Parathyroid adenoma (tissue), 2 donors: ENCODE data around the gene CDH4.

Experiments
- H2AFZ ChIP-seq: fragments of 300-600 bp; sonication (generic); one replicate; pipeline ENCODE4 v1.7.0; 2017; ENCODE audit warnings: antibody characterized with exemption, mild to moderate bottlenecking
- H3K27ac ChIP-seq: fragments of 300-600 bp; sonication (generic); one replicate; pipeline ENCODE4 v1.7.0; 2017
- H3K27me3 ChIP-seq: fragments of 300-600 bp; sonication (generic); one replicate; pipeline ENCODE4 v1.7.0; 2017; ENCODE audit warnings: low read length; ENCODE audit not compliant: control insufficient read depth, insufficient read depth
- H3K36me3 ChIP-seq: fragments of 300-600 bp; sonication (generic); one replicate; pipeline ENCODE4 v1.7.0; 2017; ENCODE audit warnings: low read length; ENCODE audit not compliant: control insufficient read depth, insufficient read depth
- H3K4me1 ChIP-seq: fragments of 300-600 bp; sonication (generic); one replicate; pipeline ENCODE4 v1.7.0; 2017; ENCODE audit warnings: control low read depth
- H3K4me2 ChIP-seq: fragments of 300-600 bp; sonication (generic); one replicate; pipeline ENCODE4 v1.7.0; 2017; ENCODE audit warnings: low read length
- H3K4me3 ChIP-seq: fragments of 300-600 bp; sonication (generic); one replicate; pipeline ENCODE4 v1.7.0; 2017; ENCODE audit warnings: low read depth, low read length
- H3K79me2 ChIP-seq: fragments of 300-600 bp; sonication (generic); one replicate; pipeline ENCODE4 v1.7.0; 2017; ENCODE audit warnings: control low read depth
- H3K9ac ChIP-seq: fragments of 300-600 bp; sonication (generic); one replicate; pipeline ENCODE4 v1.7.0; 2017; ENCODE audit warnings: mild to moderate bottlenecking
- H3K9me3 ChIP-seq: fragments of 300-600 bp; sonication (generic); one replicate; pipeline ENCODE4 v1.7.0; 2017; ENCODE audit warnings: low read length; ENCODE audit not compliant: control insufficient read depth
- TF ChIP-seq, protein P1 (sequence below): fragments of 300-600 bp; sonication (generic); IDR thresholded peaks from one replicate; pipeline ENCODE4 v1.7.0; 2017; ENCODE audit warnings: antibody characterized with exemption, mild to moderate bottlenecking
- donor health status: primary hyperparathyroidism.

The CDH4 gene

DNA sequence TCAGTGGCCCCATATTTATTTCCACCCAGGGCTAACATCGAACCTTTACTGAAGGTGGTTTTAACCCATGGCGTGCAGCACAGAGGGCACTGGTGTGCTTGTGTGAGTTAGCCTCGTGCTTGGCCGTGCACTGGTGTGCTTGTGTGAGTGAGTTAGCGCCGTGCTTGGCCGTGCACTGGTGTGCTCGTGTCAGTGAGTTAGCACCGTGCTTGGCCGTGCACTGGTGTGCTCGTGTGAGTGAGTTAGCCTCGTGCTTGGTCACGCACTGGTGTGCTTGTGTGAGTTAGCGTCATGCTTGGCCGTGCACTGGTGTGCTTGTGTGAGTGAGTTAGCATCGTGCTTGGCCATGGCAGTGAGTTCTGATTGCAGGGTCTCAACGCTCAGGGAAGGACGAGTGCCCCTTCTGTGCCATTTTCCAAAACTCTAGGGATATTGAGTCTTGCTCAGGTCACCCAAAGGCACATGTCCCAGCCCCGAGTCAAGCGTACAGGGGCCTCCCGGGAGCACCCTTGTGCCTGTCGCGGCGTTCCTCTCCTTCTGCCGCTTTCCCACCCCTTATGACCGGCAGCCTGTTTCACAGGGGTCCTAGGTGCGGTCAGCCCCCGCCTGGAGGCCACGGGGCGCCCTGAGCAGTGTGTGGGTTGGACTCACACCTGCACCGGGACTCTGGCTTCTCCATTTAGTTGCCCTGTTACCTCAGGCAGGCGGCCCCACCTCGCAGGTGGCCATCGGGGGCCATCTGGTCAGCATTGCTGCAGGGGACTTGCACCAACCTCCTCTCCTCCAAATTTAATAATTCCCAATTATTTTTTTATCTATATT lies 399.1 kb downstream of the CDH4 start:
- Histone ChIP-seq H3K9ac (no peak overlapping the region), H3K4me1 (no peaks in the 10 kb centered on the region), H3K27me3 (no peaks in the 10 kb centered on the region), H3K36me3 (no peaks in the 10 kb centered on the region), H3K4me2 (no peak overlapping the region), H3K9me3 (no peaks in the 10 kb centered on the region), H3K79me2 (no peaks in the 10 kb centered on the region), H3K27ac (no peak overlapping the region), H3K4me3 (no peak overlapping the region), H2AFZ (no peak overlapping the region)
- TF ChIP-seq, protein P1, sequence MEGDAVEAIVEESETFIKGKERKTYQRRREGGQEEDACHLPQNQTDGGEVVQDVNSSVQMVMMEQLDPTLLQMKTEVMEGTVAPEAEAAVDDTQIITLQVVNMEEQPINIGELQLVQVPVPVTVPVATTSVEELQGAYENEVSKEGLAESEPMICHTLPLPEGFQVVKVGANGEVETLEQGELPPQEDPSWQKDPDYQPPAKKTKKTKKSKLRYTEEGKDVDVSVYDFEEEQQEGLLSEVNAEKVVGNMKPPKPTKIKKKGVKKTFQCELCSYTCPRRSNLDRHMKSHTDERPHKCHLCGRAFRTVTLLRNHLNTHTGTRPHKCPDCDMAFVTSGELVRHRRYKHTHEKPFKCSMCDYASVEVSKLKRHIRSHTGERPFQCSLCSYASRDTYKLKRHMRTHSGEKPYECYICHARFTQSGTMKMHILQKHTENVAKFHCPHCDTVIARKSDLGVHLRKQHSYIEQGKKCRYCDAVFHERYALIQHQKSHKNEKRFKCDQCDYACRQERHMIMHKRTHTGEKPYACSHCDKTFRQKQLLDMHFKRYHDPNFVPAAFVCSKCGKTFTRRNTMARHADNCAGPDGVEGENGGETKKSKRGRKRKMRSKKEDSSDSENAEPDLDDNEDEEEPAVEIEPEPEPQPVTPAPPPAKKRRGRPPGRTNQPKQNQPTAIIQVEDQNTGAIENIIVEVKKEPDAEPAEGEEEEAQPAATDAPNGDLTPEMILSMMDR = no peak

DNA sequence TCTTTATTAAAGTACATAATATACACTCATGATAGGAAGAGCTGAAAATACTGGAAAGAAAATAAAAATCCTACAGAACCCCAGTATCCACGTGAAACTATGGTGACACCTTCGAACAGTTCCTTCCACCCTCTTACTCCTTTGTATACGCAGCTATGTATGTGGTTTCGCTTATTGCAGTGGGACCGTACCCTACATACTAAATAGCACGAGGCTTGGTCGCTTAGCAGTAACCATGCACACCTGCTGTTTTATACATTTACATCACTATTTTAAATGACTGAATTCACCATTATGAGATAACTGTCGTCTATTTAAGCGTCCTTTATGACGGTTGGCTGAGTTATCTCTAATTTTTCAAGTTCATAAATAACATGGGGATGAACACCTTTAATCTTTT lies 400.1 kb downstream of the CDH4 start:
- Histone ChIP-seq H3K27ac (no peak overlapping the region), H3K4me3 (no peak overlapping the region), H3K36me3 (no peaks in the 10 kb centered on the region), H3K4me2 (no peak overlapping the region), H3K27me3 (no peaks in the 10 kb centered on the region), H3K9me3 (no peaks in the 10 kb centered on the region), H3K4me1 (no peaks in the 10 kb centered on the region), H3K9ac (no peak overlapping the region), H2AFZ (no peak overlapping the region), H3K79me2 (no peaks in the 10 kb centered on the region)
- TF ChIP-seq, protein P1 = no peak

DNA sequence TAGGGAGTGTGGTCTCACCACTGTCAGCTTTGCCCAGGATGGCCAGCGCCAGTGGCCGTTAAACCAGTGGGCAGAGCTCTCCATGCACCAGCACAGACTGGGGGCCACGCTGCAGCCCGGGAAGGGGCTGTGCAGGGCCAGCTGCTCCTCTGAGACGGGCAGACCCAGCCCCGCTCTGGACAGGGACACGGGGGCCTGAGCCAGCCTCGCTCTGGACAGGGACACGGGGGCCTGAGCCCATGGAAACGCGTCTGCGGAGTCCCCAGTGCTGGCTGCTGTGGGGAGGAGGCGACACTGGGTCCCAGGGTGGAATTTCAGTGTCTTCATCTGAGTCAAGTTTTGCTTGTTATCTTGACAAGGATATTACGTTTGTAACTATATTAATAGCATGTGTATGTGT lies 402.7 kb downstream of the CDH4 start:
- TF ChIP-seq, protein P1 = no peak
- H3K36me3 ChIP-seq = no peaks in the 10 kb centered on the region

DNA sequence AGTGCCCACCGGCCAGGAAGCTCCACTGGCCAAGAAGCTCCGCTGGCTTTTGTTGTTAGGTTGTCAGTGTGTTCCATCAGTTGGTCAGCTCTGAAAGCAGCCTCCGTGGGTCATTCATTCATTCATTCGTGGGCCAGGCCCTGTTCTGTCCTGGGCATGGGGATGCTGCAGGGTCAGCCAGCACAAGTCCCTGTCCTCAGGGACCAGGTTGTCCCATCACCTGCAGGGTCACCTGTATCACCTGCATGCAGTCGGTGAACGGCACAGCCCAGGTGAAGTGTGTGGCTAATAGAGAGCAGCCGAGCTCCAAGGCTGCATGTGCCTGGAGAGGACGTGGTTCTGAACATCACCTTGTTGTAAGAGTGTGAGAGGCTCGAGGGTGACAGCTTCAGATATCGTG lies 403.5 kb downstream of the CDH4 start:
- TF ChIP-seq, protein P1 = no peak
- Histone ChIP-seq H3K27ac (no peak overlapping the region), H3K79me2 (no peaks in the 10 kb centered on the region), H3K4me2 (no peak overlapping the region), H3K9me3 (no peaks in the 10 kb centered on the region), H3K36me3 (no peaks in the 10 kb centered on the region), H3K9ac (no peak overlapping the region), H3K4me3 (no peak overlapping the region), H2AFZ (no peak overlapping the region), H3K27me3 (no peaks in the 10 kb centered on the region), H3K4me1 (no peaks in the 10 kb centered on the region)

More for the DNA sequence above, 402.7 kb downstream of the CDH4 start:
- Histone ChIP-seq H3K27ac (no peak overlapping the region), H3K4me3 (no peak overlapping the region), H3K27me3 (no peaks in the 10 kb centered on the region), H2AFZ (no peak overlapping the region), H3K9me3 (no peaks in the 10 kb centered on the region), H3K79me2 (no peaks in the 10 kb centered on the region), H3K4me2 (no peak overlapping the region), H3K4me1 (no peaks in the 10 kb centered on the region), H3K9ac (no peak overlapping the region)

DNA sequence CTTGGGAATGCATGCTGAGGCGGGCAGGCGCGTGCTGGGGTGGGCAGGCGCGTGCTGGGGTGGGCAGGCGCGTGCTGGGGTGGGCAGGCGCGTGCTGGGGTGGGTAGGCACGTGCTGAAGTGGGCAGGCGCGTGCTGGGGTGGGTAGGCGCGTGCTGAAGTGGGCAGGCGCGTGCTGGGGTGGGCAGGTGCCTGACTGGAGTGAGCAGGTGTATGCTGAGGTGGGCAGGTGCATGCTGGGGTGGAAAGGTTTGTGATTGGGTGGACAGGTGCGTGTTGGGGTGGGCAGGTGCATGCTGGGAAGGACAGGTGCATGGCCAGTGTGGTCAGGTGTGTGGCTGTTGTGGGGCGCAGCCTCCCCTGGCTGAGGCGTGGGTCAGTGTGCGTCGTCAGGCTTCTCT lies 404.1 kb downstream of the CDH4 start:
- Histone ChIP-seq H3K79me2 (no peaks in the 10 kb centered on the region), H3K4me3 (no peak overlapping the region), H3K9me3 (no peaks in the 10 kb centered on the region), H3K27me3 (no peaks in the 10 kb centered on the region), H3K36me3 (no peaks in the 10 kb centered on the region), H3K4me1 (no peaks in the 10 kb centered on the region), H3K4me2 (no peak overlapping the region), H3K27ac (no peak overlapping the region), H3K9ac (no peak overlapping the region), H2AFZ (no peak overlapping the region)
- TF ChIP-seq, protein P1 = no peak
